Heart left ventricle (tissue), 13 donors: ENCODE measurements around the gene CNNM4.

ENCODE experiments used
- CTCF ChIP-seq, 12 donors: fragments of 200-600 bp; sonication (generic) in 4 of 12; IDR thresholded peaks; one replicate each; pipeline versions ENCODE4 v1.5.0 to v1.8.0; 2018 to 2022; ENCODE audit warnings: antibody characterized with exemption in 12 of 12, mild to moderate bottlenecking in 5 of 12
- POLR2A ChIP-seq, 2 donors: fragments of 450-650 bp; IDR thresholded peaks; one replicate each; pipeline ENCODE4 v1.6.1; 2017; ENCODE audit warnings: antibody characterized with exemption in 2 of 2, mild to moderate bottlenecking in 2 of 2, moderate library complexity in 2 of 2
- donor health status: ischemic (EF 13 %, LVEDD 7.1; RV severe dilation, severe dysfunction).
- donor health status: DM: no; HTN: yes; CAD: no.
- donor health status: DM: no; HTN: no; CAD: no.
- donor health status: ischemic (EF 25% LVEDD 6.9; RV normal size, moderate dysfunction).
- donor health status: ischemic (EF 25% LVEDD 5.7; RV mildly dilated, moderate dysfunction).
- donor health status: ischemic (EF 35%, LVEDD 5.7; RV mildly dilated, moderate dysfunction).
- donor health status: nonischemic (EF 11% LVEDD 7.7; RV severe dilation, severe dysfunction).
- donor health status: DM: yes; HTN: yes; CAD: no.
- donor health status: PGD.
- donor health status: ischemic (EF 29% LVEDD 5.4; RV normal size, mild dysfunction).
- donor health status: nonischemic (EF 23%, LVEDD 6.1; RV moderate dilation, normal function).

- TF ChIP-seq CTCF (IDR thresholded peaks at IDR 0.05), result no peak
- no peak for TF ChIP-seq POLR2A (IDR thresholded peaks at IDR 0.05)
Observed at GRCh38 chr2:96734880-96735583, 25.7 kb upstream of the CNNM4 start.
